Liver (tissue), 3 donors: Measurements from ENCODE around the gene SMIM1.

Experiments
- GABPA ChIP-seq, 2 donors: IDR thresholded peaks in 1 of 2; conservative IDR thresholded peaks in 1 of 2; 2 replicates each; pipeline ENCODE4 v1.6.1; 2016; ENCODE audit warnings: antibody characterized with exemption in 2 of 2, mild to moderate bottlenecking in 1 of 2, moderate library complexity in 1 of 2
- JUND ChIP-seq, 2 donors: IDR thresholded peaks; 2 replicates each; pipeline ENCODE4 v1.6.1; 2016; ENCODE audit warnings: antibody characterized with exemption in 2 of 2
- RXRA ChIP-seq, 2 donors: IDR thresholded peaks; 2 replicates each; pipeline ENCODE4 v1.6.1; 2017 to 2018; ENCODE audit warnings: antibody characterized with exemption in 2 of 2, mild to moderate bottlenecking in 1 of 2
- SP1 ChIP-seq: IDR thresholded peaks from 2 replicates; pipeline ENCODE4 v1.6.1; 2018; ENCODE audit warnings: antibody characterized with exemption, mild to moderate bottlenecking
- TAF1 ChIP-seq: conservative IDR thresholded peaks from 2 replicates; pipeline ENCODE4 v1.6.1; 2016; ENCODE audit warnings: antibody characterized with exemption, mild to moderate bottlenecking
- YY1 ChIP-seq: IDR thresholded peaks from 2 replicates; pipeline ENCODE4 v1.6.1; 2016; ENCODE audit warnings: antibody characterized with exemption, mild to moderate bottlenecking
- TF ChIP-seq, protein P1 (sequence below): IDR thresholded peaks from 2 replicates; pipeline ENCODE4 v1.6.1; 2016; ENCODE audit warnings: antibody characterized with exemption
- TF ChIP-seq, protein P2 (sequence below): fragments of 150-350 bp; IDR thresholded peaks from 2 replicates; pipeline ENCODE4 v1.5.1; 2017; ENCODE audit warnings: improper control_type of control experiment, low read depth, low read length; ENCODE audit not compliant: missing input control
- TF ChIP-seq, protein P3 (sequence below): IDR thresholded peaks from 2 replicates; pipeline ENCODE4 v1.6.1; 2016; ENCODE audit warnings: antibody characterized with exemption, mild to moderate bottlenecking
- donor health status: healthy.
- donor health status: healthy.

DNA sequence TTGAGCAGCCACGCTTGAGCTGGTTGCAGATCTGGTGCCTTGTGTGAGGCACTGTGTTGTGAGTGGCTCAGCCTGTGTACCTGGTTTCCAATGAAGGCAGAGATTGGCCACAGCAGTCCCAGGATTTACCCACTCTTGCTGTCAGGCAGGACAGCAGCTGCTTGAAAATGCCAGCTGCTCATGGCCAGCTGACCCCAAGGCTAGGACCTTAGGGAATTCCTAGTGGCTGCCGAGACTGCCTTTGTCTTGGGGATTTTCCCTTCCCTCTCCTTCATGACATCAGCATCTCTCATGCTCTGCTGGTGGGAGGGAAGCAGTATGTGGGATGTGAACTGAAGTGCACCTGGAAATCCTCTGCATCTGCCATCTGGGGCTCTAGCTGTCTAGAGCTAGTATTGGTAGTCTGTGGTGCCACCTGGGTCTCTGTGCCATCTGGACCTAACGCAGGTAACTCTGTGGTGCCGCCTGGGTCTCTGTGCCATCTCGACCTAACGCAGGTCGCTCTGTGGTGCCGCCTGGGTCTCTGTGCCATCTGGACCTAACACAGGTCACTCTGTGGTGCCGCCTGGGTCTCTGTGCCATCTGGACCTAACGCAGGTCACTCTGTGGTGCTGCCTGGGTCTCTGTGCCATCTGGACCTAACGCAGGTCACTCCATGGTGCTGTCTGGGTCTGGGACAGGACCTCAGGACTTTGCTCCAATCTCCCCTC is 27.6 kb downstream of the SMIM1 start:
- TF ChIP-seq, protein P1, sequence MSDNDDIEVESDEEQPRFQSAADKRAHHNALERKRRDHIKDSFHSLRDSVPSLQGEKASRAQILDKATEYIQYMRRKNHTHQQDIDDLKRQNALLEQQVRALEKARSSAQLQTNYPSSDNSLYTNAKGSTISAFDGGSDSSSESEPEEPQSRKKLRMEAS, result no peak
- TF ChIP-seq, protein P2, sequence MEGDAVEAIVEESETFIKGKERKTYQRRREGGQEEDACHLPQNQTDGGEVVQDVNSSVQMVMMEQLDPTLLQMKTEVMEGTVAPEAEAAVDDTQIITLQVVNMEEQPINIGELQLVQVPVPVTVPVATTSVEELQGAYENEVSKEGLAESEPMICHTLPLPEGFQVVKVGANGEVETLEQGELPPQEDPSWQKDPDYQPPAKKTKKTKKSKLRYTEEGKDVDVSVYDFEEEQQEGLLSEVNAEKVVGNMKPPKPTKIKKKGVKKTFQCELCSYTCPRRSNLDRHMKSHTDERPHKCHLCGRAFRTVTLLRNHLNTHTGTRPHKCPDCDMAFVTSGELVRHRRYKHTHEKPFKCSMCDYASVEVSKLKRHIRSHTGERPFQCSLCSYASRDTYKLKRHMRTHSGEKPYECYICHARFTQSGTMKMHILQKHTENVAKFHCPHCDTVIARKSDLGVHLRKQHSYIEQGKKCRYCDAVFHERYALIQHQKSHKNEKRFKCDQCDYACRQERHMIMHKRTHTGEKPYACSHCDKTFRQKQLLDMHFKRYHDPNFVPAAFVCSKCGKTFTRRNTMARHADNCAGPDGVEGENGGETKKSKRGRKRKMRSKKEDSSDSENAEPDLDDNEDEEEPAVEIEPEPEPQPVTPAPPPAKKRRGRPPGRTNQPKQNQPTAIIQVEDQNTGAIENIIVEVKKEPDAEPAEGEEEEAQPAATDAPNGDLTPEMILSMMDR, result no peak
- TF ChIP-seq, protein P3, sequence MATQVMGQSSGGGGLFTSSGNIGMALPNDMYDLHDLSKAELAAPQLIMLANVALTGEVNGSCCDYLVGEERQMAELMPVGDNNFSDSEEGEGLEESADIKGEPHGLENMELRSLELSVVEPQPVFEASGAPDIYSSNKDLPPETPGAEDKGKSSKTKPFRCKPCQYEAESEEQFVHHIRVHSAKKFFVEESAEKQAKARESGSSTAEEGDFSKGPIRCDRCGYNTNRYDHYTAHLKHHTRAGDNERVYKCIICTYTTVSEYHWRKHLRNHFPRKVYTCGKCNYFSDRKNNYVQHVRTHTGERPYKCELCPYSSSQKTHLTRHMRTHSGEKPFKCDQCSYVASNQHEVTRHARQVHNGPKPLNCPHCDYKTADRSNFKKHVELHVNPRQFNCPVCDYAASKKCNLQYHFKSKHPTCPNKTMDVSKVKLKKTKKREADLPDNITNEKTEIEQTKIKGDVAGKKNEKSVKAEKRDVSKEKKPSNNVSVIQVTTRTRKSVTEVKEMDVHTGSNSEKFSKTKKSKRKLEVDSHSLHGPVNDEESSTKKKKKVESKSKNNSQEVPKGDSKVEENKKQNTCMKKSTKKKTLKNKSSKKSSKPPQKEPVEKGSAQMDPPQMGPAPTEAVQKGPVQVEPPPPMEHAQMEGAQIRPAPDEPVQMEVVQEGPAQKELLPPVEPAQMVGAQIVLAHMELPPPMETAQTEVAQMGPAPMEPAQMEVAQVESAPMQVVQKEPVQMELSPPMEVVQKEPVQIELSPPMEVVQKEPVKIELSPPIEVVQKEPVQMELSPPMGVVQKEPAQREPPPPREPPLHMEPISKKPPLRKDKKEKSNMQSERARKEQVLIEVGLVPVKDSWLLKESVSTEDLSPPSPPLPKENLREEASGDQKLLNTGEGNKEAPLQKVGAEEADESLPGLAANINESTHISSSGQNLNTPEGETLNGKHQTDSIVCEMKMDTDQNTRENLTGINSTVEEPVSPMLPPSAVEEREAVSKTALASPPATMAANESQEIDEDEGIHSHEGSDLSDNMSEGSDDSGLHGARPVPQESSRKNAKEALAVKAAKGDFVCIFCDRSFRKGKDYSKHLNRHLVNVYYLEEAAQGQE, result no peak
- TF ChIP-seq YY1 (no peak), SP1 (no peak), TAF1 (no peak), GABPA (IDR thresholded peaks at IDR 0.05 in 1 of 2, conservative IDR thresholded peaks at IDR 0.05 in 1 of 2) (no peak), RXRA (IDR thresholded peaks at IDR 0.05) (no peak), JUND (IDR thresholded peaks at IDR 0.05) (no peak)
